Heart right ventricle (tissue), 16 donors: Measurements from ENCODE around the gene DPH2. TPM values are rescaled to one million over a fixed set of nuclear protein-coding genes. Genes with fewer than 3 reads are reported as not detected.

Source experiments
- ATAC-seq, 8 donors: fragments of 200-7000 bp; cut with Tn5 transposase; one replicate each; pipeline ENCODE4 v1.9.1; 2020; ENCODE audit warnings: mild to moderate bottlenecking in 8 of 8, moderate library complexity in 8 of 8, moderate number of reproducible peaks in 1 of 8
- DNase-seq, 2 donors: peaks; one replicate each; pipeline ENCODE4 v3.0.0-alpha.2; 2020
- H3K27ac ChIP-seq, 10 donors: fragments of 200-600 bp; sonication (generic) in 2 of 10; one replicate each; pipeline versions ENCODE4 v1.5.0 to v1.8.0; 2020 to 2022; ENCODE audit warnings: mild to moderate bottlenecking in 3 of 10
- H3K27me3 ChIP-seq, 7 donors: fragments of 200-600 bp; one replicate each; pipeline ENCODE4 v1.8.0; 2021 to 2022; ENCODE audit warnings: mild to moderate bottlenecking in 2 of 7
- H3K36me3 ChIP-seq, 9 donors: fragments of 200-600 bp; sonication (generic) in 1 of 9; one replicate each; pipeline versions ENCODE4 v1.5.0 to v1.8.0; 2020 to 2022; ENCODE audit warnings: mild to moderate bottlenecking in 2 of 9
- H3K4me1 ChIP-seq, 9 donors: fragments of 200-600 bp; sonication (generic) in 1 of 9; one replicate each; pipeline versions ENCODE4 v1.5.0 to v1.8.0; 2020 to 2022; ENCODE audit warnings: mild to moderate bottlenecking in 4 of 9
- H3K4me3 ChIP-seq, 10 donors: fragments of 200-600 bp; sonication (generic) in 2 of 10; one replicate each; pipeline versions ENCODE4 v1.5.0 to v1.8.0; 2020 to 2022; ENCODE audit warnings: mild to moderate bottlenecking in 7 of 10, moderate library complexity in 2 of 10
- H3K9me3 ChIP-seq, 11 donors: fragments of 200-600 bp in 10 of 11; sonication (generic) in 2 of 11; one replicate each; pipeline versions ENCODE4 v1.5.0 to v1.8.0; 2013 to 2022; ENCODE audit warnings: mild to moderate bottlenecking in 2 of 11, control low read depth in 1 of 11, moderate library complexity in 1 of 11
- CTCF ChIP-seq, 9 donors: fragments of 200-600 bp; sonication (generic) in 2 of 9; IDR thresholded peaks; one replicate each; pipeline versions ENCODE4 v1.5.0 to v1.8.0; 2021 to 2022; ENCODE audit warnings: antibody characterized with exemption in 9 of 9, mild to moderate bottlenecking in 5 of 9, moderate library complexity in 1 of 9
- WGBS, 2 donors: extraction: QIAGEN DNeasy Blood & Tissue Kit; methylation state at CpG; one replicate each; pipeline ENCODE4 v1.1.7; 2013; ENCODE audit warnings: inconsistent platforms in 1 of 2; 5-methylcytosine and 5-hydroxymethylcytosine counted together
- intact Hi-C, 10 donors: fragments of 100-400 bp; cut with DNase I; formaldehyde crosslinking; loops; one replicate each; pipeline versions ENCODE4 v1.11.1 to v1.14.2; 2022
- long read RNA-seq, 3 donors: library from polyadenylated mRNA; unstranded; transcript quantifications; one replicate each; pipeline ENCODE4 v2.0.0, GENCODE V29; 2020 to 2021
- polyA plus RNA-seq, 2 donors: library from polyadenylated mRNA; stranded (reverse); fragments of 200-250 nt; gene quantifications; one replicate each; pipeline ENCODE4 v1.2.3, GENCODE V29; 2013
- total RNA-seq, 10 donors: library from RNA; stranded (reverse); fragmentation: NEBNext Ultra II Directional in 3 of 10; extraction: Animal tissue kit (Norgen Biotek cat#: 25700) in 3 of 10; gene quantifications; one replicate each; pipeline versions ENCODE4 v1.2.1 to v1.2.4, GENCODE V29; 2021 to 2023
- donor health status: Arrhythmogenic right ventricular cardiomyopathy.
- donor health status: ischemic (EF 13 %, LVEDD 7.1; RV severe dilation, severe dysfunction).
- donor health status: healthy with polysubstance abuse.
- donor health status: DM: no; HTN: yes; CAD: no.
- donor health status: DM: no; HTN: no; CAD: no.
- donor health status: ischemic (EF 25% LVEDD 6.9; RV normal size, moderate dysfunction).
- donor health status: ischemic (EF 25% LVEDD 5.7; RV mildly dilated, moderate dysfunction).
- donor health status: healthy.
- donor health status: DM: yes; HTN: yes; CAD: no.
- donor health status: Ischemic cardiomyopathy.
- donor health status: ischemic (EF 35%, LVEDD 5.7; RV mildly dilated, moderate dysfunction).
- donor health status: nonischemic (EF 11% LVEDD 7.7; RV severe dilation, severe dysfunction).
- donor health status: DM: yes; HTN: yes; CAD: no.
- donor health status: PGD.
- donor health status: ischemic (EF 29% LVEDD 5.4; RV normal size, mild dysfunction).
- donor health status: nonischemic (EF 23%, LVEDD 6.1; RV moderate dilation, normal function).

DPH2 gene
- total RNA-seq (10 to 100 TPM; 10.7 to 22.0 (median 14.3) TPM), polyA plus RNA-seq (10 to 100 TPM in 1 of 2 donors, 1 to 10 TPM in 1; 9.4 to 33.7 TPM)
- long read RNA-seq, donor 1, transcript DPH2-201 (6 exons, 2,472 nt) = major isoform, 12 of 17 reads
- long read RNA-seq, donor 1, partial matches to known transcripts = 2 of 17 reads
- long read RNA-seq, donor 1, other reads (novel, unspliced or antisense) = 3 of 17 reads
- long read RNA-seq, donor 2, transcript DPH2-201 (6 exons, 2,472 nt) = major isoform, 9 of 16 reads
- long read RNA-seq, donor 2, partial matches to known transcripts = 2 of 16 reads
- long read RNA-seq, donor 2, other reads (novel, unspliced or antisense) = 4 of 16 reads
- long read RNA-seq, donor 3, transcript DPH2-209 (6 exons, 2,414 nt) = minor isoform, 5 of 26 reads
- long read RNA-seq, donor 3, transcript DPH2-201 (6 exons, 2,472 nt) = major isoform, 13 of 26 reads
- long read RNA-seq, donor 3, partial matches to known transcripts = 2 of 26 reads
- long read RNA-seq, donor 3, other reads (novel, unspliced or antisense) = 4 of 26 reads

GRCh38 chr1:43969746-43970466 is at the start of gene DPH2:
Gene DPH2, plus strand, starts transcription at chr1:43970010. Its CDS starts 166 bp downstream, at chr1:43970176.
- Histone ChIP-seq H3K4me1 (peaks cover 4 to 26% (median 18%) of the 10 kb centered on the region in 9 donors), H3K4me3 (peak within 1 kb of the TSS; percentile 59 to 95 (median 91)), H3K27ac (peak within 1 kb of the TSS in 8 of 10 donors; percentile 12 to 65 (median 47)), H3K9me3 (no peaks in the 10 kb centered on the region), H3K36me3 (peaks cover 0 to 51% (median 6%) of the 10 kb centered on the region in 9 donors), H3K27me3 (no peaks in the 10 kb centered on the region)
- no peak for TF ChIP-seq CTCF (IDR thresholded peaks at IDR 0.05)
- ATAC-seq (peak; percentile 88 to 95 (median 94)), DNase-seq (peak; percentile 96 to 98)
- WGBS, 2 donors = 1% methylated on average over 47 of the region's 47 CpGs
- intact Hi-C loops = loop anchor here in 1 of 10 donors (2.0 kb wide), 1 partner anchor 23 kb away; the partner anchor contains the start of gene IPO13

GRCh38 chr1:43921022-43921421 is 48.8 kb upstream of the DPH2 start:
- H3K9me3 ChIP-seq = no peaks in the 10 kb centered on the region
- no peak for ATAC-seq
- no peak for DNase-seq

GRCh38 chr1:43924516-43924915 is 45.3 kb upstream of the DPH2 start:
- DNase-seq (no peak), ATAC-seq (no peak)
- WGBS, 2 donors = 81 to 86% methylated on average over 4 of the region's 4 CpGs
- TF ChIP-seq CTCF (IDR thresholded peaks at IDR 0.05) = no peak
- Histone ChIP-seq H3K4me1 (no peaks in the 10 kb centered on the region), H3K4me3 (no peak overlapping the region), H3K36me3 (peaks cover 0 to 38% (median 0%) of the 10 kb centered on the region in 9 donors), H3K27me3 (no peaks in the 10 kb centered on the region), H3K9me3 (no peaks in the 10 kb centered on the region), H3K27ac (no peak overlapping the region)
- intact Hi-C loops = no loop called here

More at GRCh38 chr1:43921022-43921421, 48.8 kb upstream of the DPH2 start:
- 93 to 97% methylated on average over 6 of the region's 6 CpGs for WGBS, 2 donors
- intact Hi-C loops = no loop called here
- no peaks in the 10 kb centered on the region for H3K4me1 ChIP-seq
- TF ChIP-seq CTCF (IDR thresholded peaks at IDR 0.05) = no peak
- H3K27me3 ChIP-seq = no peaks in the 10 kb centered on the region
- H3K27ac ChIP-seq = no peak overlapping the region
- no peak overlapping the region for H3K4me3 ChIP-seq
- peaks cover 0 to 30% (median 0%) of the 10 kb centered on the region in 9 donors for H3K36me3 ChIP-seq

- intact Hi-C loops = no loop called here
- 96% methylated on average over 9 of the region's 9 CpGs for WGBS, 2 donors
Measured at GRCh38 chr1:43925846-43926245, 44.0 kb upstream of the DPH2 start.

More at GRCh38 chr1:43925846-43926245, 44.0 kb upstream of the DPH2 start:
- H3K27me3 ChIP-seq = no peaks in the 10 kb centered on the region
- H3K9me3 ChIP-seq = no peaks in the 10 kb centered on the region
- H3K4me1 ChIP-seq = no peaks in the 10 kb centered on the region
- H3K36me3 ChIP-seq = peaks cover 0 to 43% (median 0%) of the 10 kb centered on the region in 9 donors
- no peak for TF ChIP-seq CTCF (IDR thresholded peaks at IDR 0.05)
- no peak overlapping the region for H3K27ac ChIP-seq
- DNase-seq (no peak), ATAC-seq (no peak)
- no peak overlapping the region for H3K4me3 ChIP-seq
